ENCODE data around the gene RAMP2.

The RAMP2 gene

GRCh38 chr17:42787266-42787665 lies 26.2 kb downstream of the RAMP2 start:
- no peak for DNase-seq (ENCODE audit: insufficient read length, low spot score)
- FAIRE-seq, result no peak

- FAIRE-seq (no peak), DNase-seq (ENCODE audit: insufficient read length, low spot score) (no peak)
Measured at GRCh38 chr17:42791948-42792347, 30.9 kb downstream of the RAMP2 start.

GRCh38 chr17:42792545-42792944 lies 31.5 kb downstream of the RAMP2 start:
- DNase-seq (ENCODE audit: insufficient read length, low spot score) (no peak), FAIRE-seq (no peak)

- FAIRE-seq (no peak), DNase-seq (ENCODE audit: insufficient read length, low spot score) (no peak)
Measured at GRCh38 chr17:42795061-42795460, 34.0 kb downstream of the RAMP2 start.

- FAIRE-seq, result no peak
- DNase-seq (ENCODE audit: insufficient read length, low spot score), result no peak
Measured at GRCh38 chr17:42795465-42795864, 34.4 kb downstream of the RAMP2 start.

- DNase-seq (ENCODE audit: insufficient read length, low spot score), result no peak
- FAIRE-seq, result no peak
Measured at GRCh38 chr17:42796066-42796758, 35.2 kb downstream of the RAMP2 start.

GRCh38 chr17:42797067-42798007 lies 36.3 kb downstream of the RAMP2 start:
- DNase-seq (ENCODE audit: insufficient read length, low spot score) (no peak), FAIRE-seq (no peak)

- no peak for DNase-seq (ENCODE audit: insufficient read length, low spot score)
- FAIRE-seq, result no peak
Measured at GRCh38 chr17:42798011-42798382, 37.0 kb downstream of the RAMP2 start.

- DNase-seq (ENCODE audit: insufficient read length, low spot score) (peak; percentile 98), FAIRE-seq (peak; percentile 90)
Measured at GRCh38 chr17:42798383-42799380, 37.7 kb downstream of the RAMP2 start, which contains the start of the genes CNTD1 and COA3. Gene CNTD1, plus strand, starts transcription at chr17:42798861. Its CDS starts 207 bp downstream, at chr17:42799068. Gene COA3, minus strand, starts transcription at chr17:42798704. Its CDS starts 23 bp downstream, at chr17:42798681.

- DNase-seq (ENCODE audit: insufficient read length, low spot score) (no peak), FAIRE-seq (no peak)
Measured at GRCh38 chr17:42803074-42803883, 42.3 kb downstream of the RAMP2 start.

GRCh38 chr17:42804918-42805367 lies 43.9 kb downstream of the RAMP2 start:
- DNase-seq (ENCODE audit: insufficient read length, low spot score) (no peak), FAIRE-seq (no peak)

GRCh38 chr17:42806249-42806648 lies 45.2 kb downstream of the RAMP2 start:
- DNase-seq (ENCODE audit: insufficient read length, low spot score) (no peak), FAIRE-seq (no peak)

- peak; percentile 27 for DNase-seq (ENCODE audit: insufficient read length, low spot score)
Measured at GRCh38 chr17:42809250-42809649, 48.2 kb downstream of the RAMP2 start.

More at GRCh38 chr17:42809250-42809649, 48.2 kb downstream of the RAMP2 start:
- FAIRE-seq, result peak; percentile 51
